Ascending aorta (tissue), 2 donors: Measurements from ENCODE around the gene IQCF2. TPM values are rescaled to one million over a fixed set of nuclear protein-coding genes. Genes with fewer than 3 reads are reported as not detected.

Source experiments
- DNase-seq, 2 donors: peaks; one replicate each; pipeline ENCODE4 v3.0.0-alpha.2; 2019; ENCODE audit warnings: low spot score in 2 of 2
- H3K27ac ChIP-seq, 2 donors: fragments of 200-600 bp; sonication (generic); one replicate each; pipeline ENCODE4 v1.5.1; 2016 to 2017; ENCODE audit warnings: mild to moderate bottlenecking in 1 of 2
- H3K27me3 ChIP-seq: fragments of 200-600 bp; sonication (generic); one replicate; pipeline ENCODE4 v1.5.1; 2017
- H3K36me3 ChIP-seq, 2 donors: fragments of 200-600 bp; sonication (generic); one replicate each; pipeline ENCODE4 v1.5.1; 2016
- H3K4me1 ChIP-seq, 2 donors: fragments of 200-600 bp; sonication (generic); one replicate each; pipeline ENCODE4 v1.5.1; 2016 to 2017; ENCODE audit warnings: mild to moderate bottlenecking in 1 of 2
- H3K4me3 ChIP-seq, 2 donors: fragments of 200-600 bp; sonication (generic); one replicate each; pipeline ENCODE4 v1.5.1; 2016 to 2017; ENCODE audit warnings: mild to moderate bottlenecking in 1 of 2
- H3K9me3 ChIP-seq, 2 donors: fragments of 200-600 bp; sonication (generic); one replicate each; pipeline ENCODE4 v1.5.1; 2016
- intact Hi-C: fragments of 100-400 bp; cut with DNase I; formaldehyde crosslinking; loops from one replicate; pipeline ENCODE4 v1.15.1; 2023
- total RNA-seq: library from RNA; depleted of rRNA; stranded (reverse); fragments of >200 nt; gene quantifications from one replicate; pipeline ENCODE4 v1.1.0, GENCODE V29; 2016
- TF ChIP-seq, protein P1 (sequence below), 3 experiments: fragments of 200-600 bp in 2 of 3; fragments of 450-650 bp in 1 of 3; sonication (generic) in 2 of 3; IDR thresholded peaks; one replicate each; pipeline ENCODE4 v1.5.1; 2016 to 2019; ENCODE audit warnings: antibody characterized with exemption in 3 of 3, mild to moderate bottlenecking in 1 of 3, moderate library complexity in 1 of 3

IQCF2 gene
- total RNA-seq, 1 donor from 2014 or later: not detected

DNA sequence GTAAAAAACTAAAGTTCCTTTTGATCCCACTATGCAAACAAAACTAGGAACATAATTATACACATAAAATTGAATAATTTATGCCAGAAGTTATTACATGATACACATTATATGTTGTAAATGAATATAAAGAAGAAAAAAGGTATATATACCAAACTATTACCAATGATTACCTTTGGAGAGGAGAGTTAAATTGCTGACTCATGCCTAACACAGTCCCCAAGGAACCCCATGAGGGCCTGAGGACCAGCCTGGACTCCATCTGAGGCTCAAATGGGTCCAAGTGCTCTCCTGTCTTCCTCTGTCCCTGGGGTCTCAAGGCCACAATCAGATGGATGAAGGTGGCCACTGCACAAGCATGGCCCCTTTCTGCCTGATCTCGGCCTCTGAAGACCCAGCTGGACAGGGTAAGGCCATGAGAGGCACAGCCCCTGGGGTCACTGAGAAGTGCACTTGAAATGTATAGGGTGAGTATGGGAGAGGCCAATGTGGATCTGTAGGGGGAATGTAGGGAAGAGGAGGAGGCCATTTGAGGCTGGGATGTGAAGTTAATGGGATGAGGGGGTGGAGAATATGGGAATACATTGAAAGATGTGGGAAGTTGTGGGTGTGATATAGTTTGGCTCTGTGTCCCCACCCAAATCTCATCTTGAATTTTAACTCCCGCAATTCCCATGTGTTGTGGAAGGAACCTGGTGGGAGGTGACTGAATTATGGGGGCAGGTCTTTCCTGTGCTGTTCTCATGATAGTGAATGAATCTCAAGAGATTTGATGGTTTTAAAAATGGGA is 42.8 kb downstream of the IQCF2 start:
- H3K9me3 ChIP-seq: no peaks in the 10 kb centered on the region
- no peak for DNase-seq
- H3K36me3 ChIP-seq: no peaks in the 10 kb centered on the region
- TF ChIP-seq, protein P1, sequence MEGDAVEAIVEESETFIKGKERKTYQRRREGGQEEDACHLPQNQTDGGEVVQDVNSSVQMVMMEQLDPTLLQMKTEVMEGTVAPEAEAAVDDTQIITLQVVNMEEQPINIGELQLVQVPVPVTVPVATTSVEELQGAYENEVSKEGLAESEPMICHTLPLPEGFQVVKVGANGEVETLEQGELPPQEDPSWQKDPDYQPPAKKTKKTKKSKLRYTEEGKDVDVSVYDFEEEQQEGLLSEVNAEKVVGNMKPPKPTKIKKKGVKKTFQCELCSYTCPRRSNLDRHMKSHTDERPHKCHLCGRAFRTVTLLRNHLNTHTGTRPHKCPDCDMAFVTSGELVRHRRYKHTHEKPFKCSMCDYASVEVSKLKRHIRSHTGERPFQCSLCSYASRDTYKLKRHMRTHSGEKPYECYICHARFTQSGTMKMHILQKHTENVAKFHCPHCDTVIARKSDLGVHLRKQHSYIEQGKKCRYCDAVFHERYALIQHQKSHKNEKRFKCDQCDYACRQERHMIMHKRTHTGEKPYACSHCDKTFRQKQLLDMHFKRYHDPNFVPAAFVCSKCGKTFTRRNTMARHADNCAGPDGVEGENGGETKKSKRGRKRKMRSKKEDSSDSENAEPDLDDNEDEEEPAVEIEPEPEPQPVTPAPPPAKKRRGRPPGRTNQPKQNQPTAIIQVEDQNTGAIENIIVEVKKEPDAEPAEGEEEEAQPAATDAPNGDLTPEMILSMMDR (IDR thresholded peaks at IDR 0.05): no peak
- no peak overlapping the region for H3K4me3 ChIP-seq
- no peaks in the 10 kb centered on the region for H3K4me1 ChIP-seq
- H3K27ac ChIP-seq: no peak overlapping the region
- intact Hi-C loops: no loop called here
- no peaks in the 10 kb centered on the region for H3K27me3 ChIP-seq

DNA sequence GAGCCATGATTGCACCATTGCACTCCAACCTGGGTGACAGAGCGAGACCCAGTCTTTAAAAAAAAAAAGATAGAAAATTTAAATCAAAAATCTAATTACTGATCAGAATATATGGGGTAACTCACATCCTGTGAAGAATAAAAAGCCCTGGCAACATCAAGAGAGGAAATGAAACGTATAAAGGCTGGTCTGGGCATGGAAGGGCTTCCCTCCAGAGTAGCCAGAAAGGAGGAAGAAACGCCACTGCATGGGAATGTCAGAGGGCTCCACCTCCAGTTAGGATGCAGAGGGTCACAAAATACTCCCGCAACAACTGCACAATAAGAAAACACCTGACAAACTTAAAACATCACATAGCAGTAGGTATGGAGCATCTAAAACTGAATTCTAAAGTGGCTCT is 46.6 kb downstream of the IQCF2 start:
- intact Hi-C loops: no loop called here
- no peaks in the 10 kb centered on the region for H3K4me1 ChIP-seq

More for the DNA sequence above, 46.6 kb downstream of the IQCF2 start:
- TF ChIP-seq, protein P1 (IDR thresholded peaks at IDR 0.05): no peak
- Histone ChIP-seq H3K9me3 (no peaks in the 10 kb centered on the region), H3K27me3 (no peaks in the 10 kb centered on the region), H3K4me3 (no peak overlapping the region), H3K27ac (no peak overlapping the region), H3K36me3 (no peaks in the 10 kb centered on the region)
- no peak for DNase-seq

Other genes with a start within 250 kb of the IQCF2 start
- gene TEX264, start 190.4 kb upstream of the IQCF2 start, total RNA-seq: 69.1 TPM
- gene GRM2, start 154.5 kb upstream of the IQCF2 start, total RNA-seq: not detected
- gene IQCF6, start 82.4 kb upstream of the IQCF2 start, total RNA-seq: not detected
- not detected for gene IQCF5, start 14.0 kb downstream of the IQCF2 start, total RNA-seq
- gene IQCF1, start 41.7 kb downstream of the IQCF2 start, total RNA-seq: not detected
- gene RRP9, start 80.3 kb downstream of the IQCF2 start, total RNA-seq: 15.4 TPM
- gene PARP3, start 80.7 kb downstream of the IQCF2 start, total RNA-seq: 29.5 TPM
- gene GPR62, start 93.8 kb downstream of the IQCF2 start, total RNA-seq: not detected
- gene PCBP4, start 105.8 kb downstream of the IQCF2 start, total RNA-seq: 256 TPM
- gene ABHD14B, start 112.4 kb downstream of the IQCF2 start, total RNA-seq: 46.1 TPM
- 37.4 TPM for gene ABHD14A, start 113.4 kb downstream of the IQCF2 start, total RNA-seq
- 94.0 TPM for gene ACY1, start 121.9 kb downstream of the IQCF2 start, total RNA-seq
- 1,224 TPM for gene RPL29, start 134.3 kb downstream of the IQCF2 start, total RNA-seq
- 76.5 TPM for gene DUSP7, start 195.0 kb downstream of the IQCF2 start, total RNA-seq